Esophagus squamous epithelium (tissue), 5 donors: Measurements from ENCODE around the gene RGS9. TPM values are rescaled to one million over a fixed set of nuclear protein-coding genes. Genes with fewer than 3 reads are reported as not detected.

Source experiments
- DNase-seq: peaks from one replicate; lab custom pipeline; 2025; lab: John Stamatoyannopoulos, UW
- H3K27ac ChIP-seq, 4 donors: fragments of 200-600 bp; sonication (generic); one replicate each; pipeline ENCODE4 v1.5.1; 2016 to 2019; ENCODE audit warnings: mild to moderate bottlenecking in 1 of 4
- H3K27me3 ChIP-seq, 4 donors: fragments of 200-600 bp; sonication (generic); 1 replicate in 3 of 4; 2 replicates in 1 of 4; pipeline versions ENCODE4 v1.5.1 to v1.6.0; 2017 to 2021; ENCODE audit warnings: antibody characterized with exemption in 1 of 4
- H3K36me3 ChIP-seq, 3 donors: fragments of 200-600 bp; sonication (generic); one replicate each; pipeline ENCODE4 v1.5.1; 2016 to 2019
- H3K4me1 ChIP-seq, 3 donors: fragments of 200-600 bp; sonication (generic); one replicate each; pipeline ENCODE4 v1.5.1; 2017 to 2019
- H3K4me3 ChIP-seq, 4 donors: fragments of 200-600 bp; sonication (generic); 1 replicate in 3 of 4; 2 replicates in 1 of 4; pipeline ENCODE4 v1.5.1; 2016 to 2019; ENCODE audit warnings: mild to moderate bottlenecking in 2 of 4, moderate library complexity in 1 of 4
- H3K9me3 ChIP-seq, 3 donors: fragments of 200-600 bp; sonication (generic); one replicate each; pipeline ENCODE4 v1.5.1; 2016 to 2019
- POLR2A ChIP-seq, 4 donors: fragments of 450-650 bp; IDR thresholded peaks; one replicate each; pipeline ENCODE4 v1.6.1; 2017; ENCODE audit warnings: antibody characterized with exemption in 4 of 4, mild to moderate bottlenecking in 4 of 4, moderate library complexity in 3 of 4
- WGBS, 2 donors: methylation state at CpG; one replicate each; pipeline ENCODE4 v1.1.5; 2018; 5-methylcytosine and 5-hydroxymethylcytosine counted together
- intact Hi-C: fragments of 100-400 bp; cut with DNase I; formaldehyde crosslinking; loops from one replicate; pipeline ENCODE4 v1.15.0; 2022
- total RNA-seq, 4 donors: library from RNA; depleted of rRNA; stranded (reverse); fragments of >200 nt; gene quantifications; one replicate each; pipeline ENCODE4 v1.1.0, GENCODE V29; 2016
- TF ChIP-seq, protein P1 (sequence below), 6 experiments: fragments of 450-650 bp in 4 of 6; fragments of 200-600 bp in 2 of 6; sonication (generic) in 2 of 6; IDR thresholded peaks; one replicate each; pipeline ENCODE4 v1.5.1; 2016 to 2019; ENCODE audit warnings: antibody characterized with exemption in 6 of 6, mild to moderate bottlenecking in 4 of 6, moderate library complexity in 4 of 6
- donor health status: DM: yes; HTN: yes; CAD: no.

Gene RGS9
- total RNA-seq, 4 donors from 2014 or later, result 0.45 to 8.1 (median 2.9) TPM

DNA sequence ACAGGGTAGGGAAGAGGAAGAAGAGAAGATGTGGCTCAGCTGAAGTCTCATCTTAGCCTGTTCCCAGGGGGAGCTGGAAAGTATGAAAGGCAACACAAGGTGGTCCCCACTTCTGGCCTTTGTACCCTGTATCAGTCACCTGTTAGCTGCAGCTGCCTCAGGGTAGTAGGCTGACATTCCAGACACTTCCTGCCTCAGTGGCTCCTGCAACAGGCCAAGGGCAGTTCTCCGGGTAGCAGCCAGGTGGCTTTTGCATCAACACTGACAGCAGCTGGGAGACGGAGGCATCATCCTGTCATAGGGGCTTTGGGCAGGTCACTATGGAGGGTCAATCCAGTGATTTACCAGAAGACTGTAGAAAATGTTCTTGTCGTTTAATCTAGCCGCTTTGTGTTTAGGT lies 124.0 kb downstream of the RGS9 start:
- Histone ChIP-seq H3K27ac (no peak overlapping the region), H3K36me3 (no peaks in the 10 kb centered on the region), H3K9me3 (no peaks in the 10 kb centered on the region), H3K27me3 (peaks cover 0 to 6% (median 0%) of the 10 kb centered on the region in 4 donors), H3K4me3 (no peak overlapping the region), H3K4me1 (no peaks in the 10 kb centered on the region)
- no peak for TF ChIP-seq POLR2A (IDR thresholded peaks at IDR 0.05)
- TF ChIP-seq, protein P1, sequence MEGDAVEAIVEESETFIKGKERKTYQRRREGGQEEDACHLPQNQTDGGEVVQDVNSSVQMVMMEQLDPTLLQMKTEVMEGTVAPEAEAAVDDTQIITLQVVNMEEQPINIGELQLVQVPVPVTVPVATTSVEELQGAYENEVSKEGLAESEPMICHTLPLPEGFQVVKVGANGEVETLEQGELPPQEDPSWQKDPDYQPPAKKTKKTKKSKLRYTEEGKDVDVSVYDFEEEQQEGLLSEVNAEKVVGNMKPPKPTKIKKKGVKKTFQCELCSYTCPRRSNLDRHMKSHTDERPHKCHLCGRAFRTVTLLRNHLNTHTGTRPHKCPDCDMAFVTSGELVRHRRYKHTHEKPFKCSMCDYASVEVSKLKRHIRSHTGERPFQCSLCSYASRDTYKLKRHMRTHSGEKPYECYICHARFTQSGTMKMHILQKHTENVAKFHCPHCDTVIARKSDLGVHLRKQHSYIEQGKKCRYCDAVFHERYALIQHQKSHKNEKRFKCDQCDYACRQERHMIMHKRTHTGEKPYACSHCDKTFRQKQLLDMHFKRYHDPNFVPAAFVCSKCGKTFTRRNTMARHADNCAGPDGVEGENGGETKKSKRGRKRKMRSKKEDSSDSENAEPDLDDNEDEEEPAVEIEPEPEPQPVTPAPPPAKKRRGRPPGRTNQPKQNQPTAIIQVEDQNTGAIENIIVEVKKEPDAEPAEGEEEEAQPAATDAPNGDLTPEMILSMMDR (IDR thresholded peaks at IDR 0.05), result no peak
- no peak for DNase-seq
- intact Hi-C loops, result no loop called here
- 60 to 62% methylated on average over 4 of the region's 4 CpGs for WGBS, 2 donors

DNA sequence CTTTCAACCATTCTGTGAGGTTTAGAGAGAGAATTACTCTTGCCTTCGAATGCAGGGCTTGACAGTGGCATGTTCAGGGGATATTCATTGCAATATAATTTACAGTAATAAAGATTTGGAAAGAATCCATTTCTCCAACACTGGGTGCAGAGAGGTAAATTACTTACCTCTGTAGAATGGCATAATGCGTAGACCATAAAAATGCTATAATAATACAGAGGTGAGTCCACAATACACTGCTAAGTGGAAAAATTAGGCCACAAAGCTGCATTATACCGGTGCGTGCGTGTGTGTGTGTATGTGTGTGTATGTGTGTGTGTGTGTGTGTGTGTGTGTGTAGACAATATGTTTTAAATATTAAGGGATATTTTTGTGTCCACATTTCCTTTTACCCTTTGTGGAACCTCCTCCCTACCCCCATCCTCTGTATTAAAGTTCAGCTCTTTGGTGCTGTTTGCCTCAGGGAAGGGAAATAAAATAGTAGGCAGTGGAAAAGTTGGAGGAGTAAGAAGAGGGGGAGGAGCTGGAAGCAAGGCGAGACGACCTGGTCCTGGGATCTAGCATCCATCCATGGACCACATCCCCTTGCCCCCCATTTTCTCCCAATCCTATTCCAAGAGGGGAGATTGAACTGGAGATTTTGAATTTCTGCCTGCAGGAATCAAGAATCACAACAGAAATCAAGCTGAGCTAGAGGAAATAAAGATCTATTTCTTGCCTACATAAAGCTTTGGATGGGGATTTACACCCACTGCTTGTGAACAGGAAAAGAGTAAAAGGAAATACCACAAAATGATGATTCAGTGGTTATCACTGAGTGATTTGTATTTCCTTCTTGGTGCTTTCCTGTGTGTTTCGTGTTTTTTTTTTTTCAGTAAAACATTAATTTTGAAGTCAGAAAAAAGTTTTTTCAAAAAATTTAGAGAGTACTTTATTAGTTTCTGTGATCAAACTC lies 124.8 kb downstream of the RGS9 start:
- Histone ChIP-seq H3K27me3 (peaks cover 0 to 6% (median 0%) of the 10 kb centered on the region in 4 donors), H3K4me3 (no peak overlapping the region), H3K27ac (no peak overlapping the region), H3K9me3 (no peaks in the 10 kb centered on the region), H3K36me3 (no peaks in the 10 kb centered on the region), H3K4me1 (no peaks in the 10 kb centered on the region)
- WGBS, 2 donors, result 51 to 65% methylated on average over 8 of the region's 8 CpGs
- no peak for TF ChIP-seq POLR2A (IDR thresholded peaks at IDR 0.05)
- intact Hi-C loops, result no loop called here
- no peak for DNase-seq

DNA sequence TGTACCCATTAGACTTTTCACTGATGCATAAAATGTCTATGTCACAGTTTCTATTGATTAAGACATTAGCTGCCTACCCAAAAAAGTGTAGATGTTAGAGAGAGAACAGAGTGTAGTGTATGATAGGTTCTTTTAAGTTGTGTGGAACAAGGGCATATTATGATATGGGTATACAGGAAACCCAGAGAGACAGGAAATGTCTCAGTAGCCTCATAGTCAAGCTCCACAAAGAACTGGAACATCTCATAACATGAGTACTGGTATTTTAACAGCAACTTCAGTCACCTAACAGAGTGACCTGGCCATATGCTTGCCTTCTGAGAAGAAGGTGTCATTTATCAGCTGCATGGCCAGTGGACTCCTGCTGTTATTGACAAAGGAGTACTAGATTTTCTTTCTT lies 128.1 kb downstream of the RGS9 start:
- H3K27ac ChIP-seq, result no peak overlapping the region
- no peaks in the 10 kb centered on the region for H3K36me3 ChIP-seq
- DNase-seq, result no peak
- intact Hi-C loops, result no loop called here
- no peaks in the 10 kb centered on the region for H3K9me3 ChIP-seq
- no peak overlapping the region for H3K4me3 ChIP-seq
- no peaks in the 10 kb centered on the region for H3K27me3 ChIP-seq
- no peak for TF ChIP-seq POLR2A (IDR thresholded peaks at IDR 0.05)
- TF ChIP-seq, protein P1 (IDR thresholded peaks at IDR 0.05), result no peak
- H3K4me1 ChIP-seq, result no peaks in the 10 kb centered on the region

DNA sequence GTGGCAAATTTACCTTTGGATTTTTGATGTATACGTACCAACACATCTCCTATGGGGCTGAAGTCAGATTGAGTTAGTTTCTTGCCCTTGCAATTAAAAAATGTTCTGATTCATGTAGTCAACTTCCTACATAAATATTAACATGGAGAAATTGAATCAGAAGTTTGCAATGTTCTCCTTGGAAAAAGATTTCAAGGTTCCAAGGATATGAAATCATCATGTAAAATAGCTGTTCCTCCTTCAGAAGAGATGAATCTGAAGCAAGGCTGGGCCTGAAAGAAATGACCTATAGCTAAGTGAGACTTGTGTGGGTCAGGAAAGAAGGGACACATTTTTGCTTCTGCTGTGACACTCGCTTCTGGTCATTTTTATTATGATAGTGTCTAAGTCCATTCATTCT lies 131.7 kb downstream of the RGS9 start:
- Histone ChIP-seq H3K4me1 (peaks cover 0 to 8% (median 0%) of the 10 kb centered on the region in 3 donors), H3K27ac (no peak overlapping the region), H3K4me3 (no peak overlapping the region), H3K9me3 (no peaks in the 10 kb centered on the region), H3K27me3 (no peaks in the 10 kb centered on the region), H3K36me3 (no peaks in the 10 kb centered on the region)
- WGBS, 2 donors, result 88 to 94% methylated on average over 2 of the region's 2 CpGs
- no peak for DNase-seq
- TF ChIP-seq POLR2A (IDR thresholded peaks at IDR 0.05), result no peak
- TF ChIP-seq, protein P1 (IDR thresholded peaks at IDR 0.05), result no peak
- intact Hi-C loops, result no loop called here

DNA sequence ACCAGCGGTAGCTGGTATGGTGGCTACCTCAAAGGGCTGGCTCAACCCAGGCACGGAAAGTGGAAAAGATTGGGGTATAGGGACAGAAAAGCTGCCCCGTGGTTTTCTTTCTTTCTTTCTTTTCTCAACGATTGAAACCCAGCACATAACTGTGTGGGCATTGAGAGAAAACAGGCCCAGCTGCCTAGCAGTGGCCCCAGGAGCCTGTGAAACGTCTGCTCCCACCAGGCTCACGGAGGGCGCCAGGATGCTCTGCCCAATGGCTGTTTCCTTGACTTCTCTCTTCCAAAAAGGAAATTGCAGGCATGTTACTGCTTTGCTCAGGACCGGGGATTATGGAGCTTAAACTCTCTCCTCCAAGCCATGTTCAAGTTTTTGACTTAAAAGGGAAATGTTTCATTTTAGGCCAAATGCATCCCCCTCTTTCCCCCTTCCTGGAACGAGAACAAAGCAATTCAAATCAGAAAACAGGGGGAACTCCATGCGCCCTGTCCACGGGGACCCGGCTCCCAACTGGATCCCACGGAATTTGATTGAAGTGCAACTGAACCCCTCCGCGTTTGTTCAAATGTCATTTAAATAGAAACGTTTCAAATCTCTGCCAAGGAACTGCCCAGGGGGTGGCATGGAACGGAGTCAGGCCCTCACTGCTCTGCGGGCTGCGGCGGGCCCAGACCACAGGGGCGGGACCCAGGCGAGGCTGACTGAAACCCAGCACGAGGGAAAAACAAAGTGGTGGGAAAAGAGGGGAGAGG lies 133.5 kb downstream of the RGS9 start:
- H3K9me3 ChIP-seq, result no peaks in the 10 kb centered on the region
- H3K27ac ChIP-seq, result no peak overlapping the region
- H3K27me3 ChIP-seq, result no peaks in the 10 kb centered on the region
- H3K36me3 ChIP-seq, result no peaks in the 10 kb centered on the region
- no peak overlapping the region for H3K4me3 ChIP-seq
- WGBS, 2 donors, result 25 to 34% methylated on average over 22 to 23 of the region's 23 CpGs
- TF ChIP-seq, protein P1 (IDR thresholded peaks at IDR 0.05), result no peak
- TF ChIP-seq POLR2A (IDR thresholded peaks at IDR 0.05), result no peak
- intact Hi-C loops, result no loop called here
- H3K4me1 ChIP-seq, result peaks cover 0 to 8% (median 0%) of the 10 kb centered on the region in 3 donors
- no peak for DNase-seq
